Measurements from ENCODE around the gene MAP4K2.
"Not testable (repeated sequence)": the region's sequence is repeated elsewhere in the genome, so short reads cannot be mapped to it uniquely, and the experiment has no call there.

MAP4K2 gene

GRCh38 chr11:64838600-64839334, 35.8 kb upstream of the MAP4K2 start:
- no peak for DNase-seq

- no peak for DNase-seq
Measured at GRCh38 chr11:64837887-64838351, 34.9 kb upstream of the MAP4K2 start.

- DNase-seq: no peak
Measured at GRCh38 chr11:64836448-64837072, 33.5 kb upstream of the MAP4K2 start.

- no peak for DNase-seq
Measured at GRCh38 chr11:64835616-64836447, 32.8 kb upstream of the MAP4K2 start.

GRCh38 chr11:64834723-64835615, 32.0 kb upstream of the MAP4K2 start:
- no peak for DNase-seq

DNA sequence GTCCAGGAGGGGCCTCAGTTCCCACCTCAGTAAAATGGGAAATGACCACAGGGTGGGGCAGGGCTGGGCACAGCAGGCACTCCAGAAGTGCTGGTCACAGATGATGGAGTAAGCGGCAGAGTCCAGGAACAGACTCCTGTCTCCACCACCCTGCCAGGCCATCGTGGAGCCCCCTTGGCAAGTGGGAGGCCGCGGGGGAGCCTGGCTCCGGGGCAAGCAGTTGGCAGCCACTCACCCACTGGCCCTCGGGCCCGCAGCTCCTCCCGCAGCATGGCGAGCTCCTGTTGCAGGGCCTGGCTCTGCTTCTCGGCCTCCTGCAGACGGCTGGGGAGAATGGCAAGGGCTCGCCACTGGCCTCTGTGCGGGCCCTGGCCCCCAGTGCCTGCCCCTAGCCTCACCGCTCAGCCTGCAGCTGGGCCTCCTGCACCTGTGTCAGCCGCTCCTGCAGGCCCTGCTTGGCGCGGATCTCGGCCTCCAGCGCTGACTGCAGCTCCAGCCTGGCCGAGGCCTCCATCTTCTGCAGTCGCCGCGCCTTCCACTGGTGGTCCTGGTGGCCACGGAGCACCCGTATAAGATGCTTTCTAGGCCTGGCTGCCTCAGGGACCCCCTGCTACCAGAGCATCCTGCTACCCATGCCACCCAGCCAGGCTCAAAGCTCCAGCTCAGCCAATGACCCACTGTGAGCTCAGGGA, 31.2 kb upstream of the MAP4K2 start:
- no peak for DNase-seq

- DNase-seq: no peak
Measured at GRCh38 chr11:64833509-64833908, 30.5 kb upstream of the MAP4K2 start.

- no peak for DNase-seq
Measured at GRCh38 chr11:64833198-64833502, 30.1 kb upstream of the MAP4K2 start.

DNA sequence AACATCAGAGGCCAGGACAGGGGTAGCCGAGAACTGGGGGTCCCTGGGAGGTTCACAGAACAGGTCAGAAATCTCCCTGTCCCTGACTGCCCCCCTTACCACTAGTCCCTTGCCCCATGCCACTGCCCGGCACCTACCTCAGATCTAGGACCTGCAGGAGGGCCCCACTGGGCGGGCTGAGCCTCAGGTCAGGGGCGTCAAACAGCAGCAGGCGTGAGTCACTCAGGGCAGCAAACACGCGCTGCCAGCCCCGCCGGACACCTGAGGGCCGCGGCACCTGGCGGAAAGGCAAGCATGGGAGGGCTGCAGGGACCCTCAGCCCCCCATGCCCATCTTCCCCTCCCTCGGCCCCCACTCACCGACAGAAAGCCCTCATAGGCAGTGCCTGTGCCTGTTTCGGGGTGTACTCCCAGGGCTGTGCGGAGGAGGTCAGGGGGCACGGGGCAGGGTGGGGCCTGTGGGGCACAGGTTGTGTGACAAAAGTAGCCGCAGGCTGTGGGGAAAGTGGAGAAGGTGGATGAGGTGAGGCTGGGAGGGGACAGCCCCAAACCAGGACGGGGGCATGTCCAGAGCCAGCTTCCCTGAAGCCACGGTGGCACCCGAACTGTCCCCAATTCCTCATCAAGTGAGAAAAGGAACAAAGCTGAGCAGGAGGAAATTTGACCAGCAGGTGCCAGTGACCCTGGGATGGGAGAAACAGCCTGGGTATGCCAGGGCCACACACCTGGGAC, 29.6 kb upstream of the MAP4K2 start:
- DNase-seq: no peak

DNA sequence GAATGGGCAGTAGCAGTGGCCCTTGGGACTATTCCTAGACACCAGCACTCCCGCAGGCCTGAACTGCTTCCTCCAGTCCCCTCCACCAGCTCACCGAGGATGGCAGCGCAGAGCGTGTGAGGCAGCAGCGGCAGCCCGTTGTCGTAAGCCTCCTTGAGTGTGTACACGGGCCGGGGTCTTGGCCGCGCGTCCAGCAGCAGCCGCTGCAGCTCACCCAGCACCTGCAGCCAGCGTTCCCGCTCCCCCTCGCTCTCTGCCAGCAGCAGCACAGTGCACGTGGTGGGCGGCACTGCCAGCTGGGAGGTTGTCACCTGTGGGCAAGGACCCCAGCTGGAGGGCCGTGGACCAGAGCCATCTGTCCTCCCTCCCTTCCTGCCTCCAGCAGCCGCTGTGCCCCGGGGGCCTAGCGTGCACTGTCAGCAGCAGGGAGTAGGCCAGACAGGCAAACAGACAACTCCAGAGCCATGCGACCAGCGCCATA, 28.4 kb upstream of the MAP4K2 start:
- DNase-seq: no peak

- DNase-seq: no peak
Measured at GRCh38 chr11:64829536-64830251, 26.7 kb upstream of the MAP4K2 start.

- no peak for DNase-seq
Measured at GRCh38 chr11:64827451-64827839, 24.4 kb upstream of the MAP4K2 start.

GRCh38 chr11:64826578-64827450, 23.8 kb upstream of the MAP4K2 start:
- no peak for DNase-seq

DNA sequence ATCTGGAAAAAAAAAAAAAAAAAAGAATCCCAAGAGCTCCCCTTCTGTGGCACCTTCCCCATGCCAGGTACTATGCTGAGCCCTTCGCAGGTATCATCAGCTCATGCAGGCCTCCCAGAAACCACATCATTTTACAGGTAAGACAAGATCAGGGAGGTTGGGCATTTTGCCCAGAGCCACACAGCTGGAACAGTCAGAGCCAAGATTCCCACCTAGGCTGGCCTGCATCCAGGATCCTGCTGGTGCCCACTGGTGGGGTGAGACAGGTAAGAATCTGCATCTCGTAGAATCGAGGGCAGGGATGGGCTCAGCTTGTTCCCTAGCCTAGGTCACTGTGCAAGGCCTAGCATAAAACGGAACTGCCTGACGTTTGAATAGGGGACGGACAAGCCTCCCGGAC, 23.0 kb upstream of the MAP4K2 start:
- no peak for DNase-seq

- no peak for DNase-seq
Measured at GRCh38 chr11:64823568-64824119, 20.6 kb upstream of the MAP4K2 start.

DNA sequence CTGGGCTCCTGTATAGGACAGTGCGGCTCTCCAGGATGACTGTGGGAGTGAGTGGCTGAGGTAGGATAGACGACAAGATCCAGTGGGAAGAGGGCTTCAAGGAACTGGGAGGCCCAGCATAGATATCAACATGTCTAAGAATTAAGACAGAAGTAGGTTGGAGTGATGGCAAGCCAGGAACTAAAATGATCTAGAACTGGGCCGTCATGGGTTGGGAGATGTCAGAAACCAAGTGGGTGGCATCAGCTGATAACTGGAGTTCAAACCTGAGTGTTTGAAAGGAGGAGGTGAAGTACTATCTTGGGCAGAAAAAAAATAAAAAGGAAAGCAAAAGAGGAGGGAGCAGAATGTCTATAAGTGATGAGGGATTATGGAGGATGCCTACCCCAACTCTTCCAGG, 14.5 kb upstream of the MAP4K2 start:
- no peak for DNase-seq

DNA sequence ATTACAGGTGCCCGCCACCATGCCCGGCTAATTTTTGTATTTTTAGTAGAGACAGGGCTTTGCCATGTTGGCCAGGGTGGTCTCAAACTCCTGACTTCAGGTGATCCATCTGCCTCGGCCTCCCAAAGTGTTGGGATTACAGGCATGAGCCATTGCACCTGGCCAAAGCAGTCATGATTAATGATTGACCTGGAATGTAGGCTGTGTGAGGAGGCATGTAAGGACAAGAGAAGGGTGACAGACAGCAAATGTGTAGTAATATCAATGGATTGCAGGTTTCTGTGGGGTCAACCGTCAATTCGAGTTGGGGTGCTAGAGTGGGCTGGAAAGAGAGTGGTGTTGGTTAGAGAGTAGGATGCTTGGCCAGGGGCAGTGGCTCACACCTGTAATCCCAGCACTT, 12.4 kb upstream of the MAP4K2 start:
- DNase-seq: not testable (repeated sequence)

DNA sequence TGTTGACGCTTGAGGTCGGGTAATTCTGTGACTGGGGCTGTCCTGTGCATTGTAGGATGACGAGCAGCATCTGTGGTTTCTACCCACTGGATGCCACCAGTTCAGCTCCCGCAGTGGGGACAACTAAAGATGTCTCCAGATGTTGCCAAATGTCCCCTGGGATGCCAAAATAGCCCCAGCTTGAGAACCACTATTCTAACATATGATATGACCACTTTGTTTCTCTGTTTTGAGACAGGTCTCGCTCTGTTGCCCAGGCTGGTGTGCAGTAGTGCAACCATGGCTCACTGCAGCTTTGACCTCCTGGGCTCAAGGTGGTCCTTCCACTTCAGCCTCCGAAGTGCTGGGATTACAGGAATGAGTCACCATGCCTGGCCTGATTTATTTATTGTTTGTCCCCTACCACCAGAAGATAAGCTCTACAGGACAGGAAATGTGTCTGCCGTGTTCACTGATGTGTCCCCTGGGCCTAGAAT, 11.7 kb upstream of the MAP4K2 start:
- no peak for DNase-seq

DNA sequence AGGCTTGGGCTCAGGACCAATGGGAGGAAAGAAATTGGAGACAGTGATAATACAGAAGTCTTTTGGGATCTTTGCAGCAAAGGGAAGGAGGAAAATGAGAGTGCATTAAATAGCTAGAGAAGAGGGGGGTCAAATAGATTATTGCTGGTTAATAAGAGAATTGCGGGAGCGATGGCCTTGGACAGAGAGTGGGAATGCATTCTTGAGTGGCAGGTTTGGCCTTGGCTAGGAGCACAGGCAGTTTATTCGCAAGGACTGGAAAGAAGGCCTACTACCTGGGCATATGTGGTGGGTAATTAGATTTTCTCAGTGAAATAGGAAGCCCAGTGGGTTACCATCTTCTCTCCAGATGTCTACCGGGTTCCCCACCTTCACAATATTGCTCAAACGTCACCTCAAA, 10.8 kb upstream of the MAP4K2 start:
- DNase-seq: no peak

All from activated CD4-positive, alpha-beta T cell treated with anti-CD3 and anti-CD28 coated beads for 1 hour (primary cell).